Measurements from ENCODE around the gene TRIP6.
A peak's percentile ranks its signal among the peaks of the same experiment; 100 is the strongest.

TRIP6 gene

DNA sequence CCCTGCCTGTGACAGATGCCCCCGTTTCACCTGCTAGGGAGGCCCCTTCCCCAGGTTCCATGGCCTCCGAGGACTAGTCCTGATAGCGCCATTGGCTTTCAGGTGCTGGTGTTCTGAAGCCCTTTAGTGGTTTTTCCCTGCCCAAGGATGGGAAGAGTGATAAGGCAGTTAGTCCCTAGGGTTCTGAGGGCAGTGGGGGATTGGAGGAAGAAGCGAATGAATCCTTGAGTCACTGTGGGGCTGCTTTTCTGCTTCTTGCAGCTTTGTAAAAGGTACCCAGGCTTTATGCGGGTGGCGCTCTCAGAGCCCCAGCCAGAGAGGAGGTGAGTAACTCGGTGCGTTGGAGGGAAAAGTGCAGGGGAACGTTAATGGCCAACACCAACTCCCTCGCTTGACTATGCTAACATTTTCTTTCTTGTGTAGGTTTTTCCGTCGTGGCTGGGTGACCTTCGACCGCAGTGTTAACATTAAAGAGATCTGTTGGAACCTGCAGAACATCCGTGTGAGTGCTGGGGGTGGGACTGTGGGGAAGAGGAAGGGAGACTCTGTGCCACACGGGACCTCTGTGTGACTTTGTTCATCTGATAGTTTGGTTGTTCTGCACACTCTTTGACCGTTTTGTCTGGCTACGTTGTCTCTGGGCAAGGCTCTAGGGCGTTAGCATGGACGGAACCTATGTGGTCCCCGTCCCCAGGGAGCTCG, 18.4 kb downstream of the TRIP6 start:
- TF ChIP-seq, protein P1, sequence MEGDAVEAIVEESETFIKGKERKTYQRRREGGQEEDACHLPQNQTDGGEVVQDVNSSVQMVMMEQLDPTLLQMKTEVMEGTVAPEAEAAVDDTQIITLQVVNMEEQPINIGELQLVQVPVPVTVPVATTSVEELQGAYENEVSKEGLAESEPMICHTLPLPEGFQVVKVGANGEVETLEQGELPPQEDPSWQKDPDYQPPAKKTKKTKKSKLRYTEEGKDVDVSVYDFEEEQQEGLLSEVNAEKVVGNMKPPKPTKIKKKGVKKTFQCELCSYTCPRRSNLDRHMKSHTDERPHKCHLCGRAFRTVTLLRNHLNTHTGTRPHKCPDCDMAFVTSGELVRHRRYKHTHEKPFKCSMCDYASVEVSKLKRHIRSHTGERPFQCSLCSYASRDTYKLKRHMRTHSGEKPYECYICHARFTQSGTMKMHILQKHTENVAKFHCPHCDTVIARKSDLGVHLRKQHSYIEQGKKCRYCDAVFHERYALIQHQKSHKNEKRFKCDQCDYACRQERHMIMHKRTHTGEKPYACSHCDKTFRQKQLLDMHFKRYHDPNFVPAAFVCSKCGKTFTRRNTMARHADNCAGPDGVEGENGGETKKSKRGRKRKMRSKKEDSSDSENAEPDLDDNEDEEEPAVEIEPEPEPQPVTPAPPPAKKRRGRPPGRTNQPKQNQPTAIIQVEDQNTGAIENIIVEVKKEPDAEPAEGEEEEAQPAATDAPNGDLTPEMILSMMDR (IDR thresholded peaks at IDR 0.05; ENCODE audit: low read depth, low read length, missing control alignments) = no peak
- H3K4me3 ChIP-seq (ENCODE audit: low read depth, low read length) = no peak overlapping the region
- in situ Hi-C loops (cut with HindIII; ENCODE audit: low sequenced_read_pairs) = loop anchor here (10.0 kb wide), 3 partner anchors 59 to 199 kb away; partner anchors contain the start of genes MUC3A and TRIM56
- no peak for DNase-seq (ENCODE audit: low read depth)

DNA sequence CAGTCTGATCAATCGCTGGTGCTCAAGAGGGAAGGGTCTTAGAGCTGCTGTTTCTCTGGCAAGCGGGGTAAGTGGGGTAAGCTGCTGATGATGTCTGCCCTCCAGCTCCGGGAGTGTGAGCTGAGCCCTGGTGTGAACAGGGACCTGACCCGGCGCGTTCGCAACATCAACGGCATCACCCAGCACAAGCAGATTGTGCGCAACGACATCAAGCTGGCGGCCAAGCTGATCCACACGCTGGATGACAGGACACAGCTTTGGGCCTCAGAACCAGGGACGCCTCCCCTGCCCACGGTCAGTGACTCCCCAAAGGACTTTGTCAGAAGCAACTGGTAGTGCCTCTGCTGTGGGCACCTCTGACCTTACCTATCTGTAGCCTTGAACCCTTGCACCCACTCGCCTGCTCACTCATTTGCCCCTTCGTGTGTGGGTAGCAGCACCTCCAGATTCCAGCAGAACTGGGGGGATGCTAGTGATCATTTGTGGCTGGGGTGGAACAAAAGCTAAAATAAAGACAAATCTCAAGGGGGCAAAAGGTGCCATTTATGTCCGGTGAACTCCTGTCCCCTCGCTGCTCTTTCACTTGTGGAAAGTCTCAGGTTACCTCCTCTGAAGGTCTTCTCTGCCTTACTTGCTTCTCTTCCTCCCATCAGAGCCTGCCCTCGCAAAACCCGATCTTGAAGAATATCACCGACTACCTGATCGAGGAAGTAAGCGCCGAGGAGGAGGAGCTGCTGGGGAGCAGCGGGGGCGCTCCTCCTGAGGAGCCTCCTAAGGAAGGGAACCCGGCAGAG, 19.2 kb downstream of the TRIP6 start:
- no peak for DNase-seq (ENCODE audit: low read depth)
- no peak overlapping the region for H3K4me3 ChIP-seq (ENCODE audit: low read depth, low read length)
- TF ChIP-seq, protein P1 (IDR thresholded peaks at IDR 0.05; ENCODE audit: low read depth, low read length, missing control alignments) = no peak
- in situ Hi-C loops (cut with HindIII; ENCODE audit: low sequenced_read_pairs) = loop anchor here (10.0 kb wide), 3 partner anchors 58 to 198 kb away; partner anchors contain the start of genes MUC3A and TRIM56

DNA sequence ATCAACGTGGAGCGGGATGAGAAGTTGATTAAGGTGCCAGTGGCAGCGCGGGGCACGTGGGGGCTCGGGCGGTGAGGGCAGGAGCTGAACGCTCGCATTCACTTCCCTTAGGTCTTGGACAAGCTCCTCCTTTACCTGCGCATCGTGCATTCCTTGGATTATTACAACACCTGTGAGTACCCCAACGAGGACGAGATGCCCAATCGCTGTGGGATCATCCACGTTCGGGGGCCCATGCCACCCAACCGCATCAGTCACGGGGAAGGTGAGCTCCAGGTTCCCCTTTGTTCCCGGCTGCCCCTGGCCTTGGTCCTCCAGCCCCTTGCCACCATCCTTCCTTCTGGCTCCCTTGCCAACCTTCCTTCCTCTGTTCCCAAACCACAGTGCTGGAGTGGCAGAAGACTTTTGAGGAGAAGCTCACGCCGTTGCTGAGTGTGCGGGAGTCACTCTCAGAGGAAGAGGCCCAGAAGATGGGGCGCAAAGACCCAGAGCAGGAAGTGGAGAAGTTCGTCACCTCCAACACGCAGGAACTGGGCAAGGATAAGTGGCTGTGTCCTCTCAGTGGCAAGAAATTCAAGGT, 19.8 kb downstream of the TRIP6 start:
- in situ Hi-C loops (cut with HindIII; ENCODE audit: low sequenced_read_pairs) = loop anchor here (10.0 kb wide), 3 partner anchors 58 to 198 kb away; partner anchors contain the start of genes MUC3A and TRIM56
- TF ChIP-seq, protein P1 (IDR thresholded peaks at IDR 0.05; ENCODE audit: low read depth, low read length, missing control alignments) = no peak
- H3K4me3 ChIP-seq (ENCODE audit: low read depth, low read length) = no peak overlapping the region
- no peak for DNase-seq (ENCODE audit: low read depth)

DNA sequence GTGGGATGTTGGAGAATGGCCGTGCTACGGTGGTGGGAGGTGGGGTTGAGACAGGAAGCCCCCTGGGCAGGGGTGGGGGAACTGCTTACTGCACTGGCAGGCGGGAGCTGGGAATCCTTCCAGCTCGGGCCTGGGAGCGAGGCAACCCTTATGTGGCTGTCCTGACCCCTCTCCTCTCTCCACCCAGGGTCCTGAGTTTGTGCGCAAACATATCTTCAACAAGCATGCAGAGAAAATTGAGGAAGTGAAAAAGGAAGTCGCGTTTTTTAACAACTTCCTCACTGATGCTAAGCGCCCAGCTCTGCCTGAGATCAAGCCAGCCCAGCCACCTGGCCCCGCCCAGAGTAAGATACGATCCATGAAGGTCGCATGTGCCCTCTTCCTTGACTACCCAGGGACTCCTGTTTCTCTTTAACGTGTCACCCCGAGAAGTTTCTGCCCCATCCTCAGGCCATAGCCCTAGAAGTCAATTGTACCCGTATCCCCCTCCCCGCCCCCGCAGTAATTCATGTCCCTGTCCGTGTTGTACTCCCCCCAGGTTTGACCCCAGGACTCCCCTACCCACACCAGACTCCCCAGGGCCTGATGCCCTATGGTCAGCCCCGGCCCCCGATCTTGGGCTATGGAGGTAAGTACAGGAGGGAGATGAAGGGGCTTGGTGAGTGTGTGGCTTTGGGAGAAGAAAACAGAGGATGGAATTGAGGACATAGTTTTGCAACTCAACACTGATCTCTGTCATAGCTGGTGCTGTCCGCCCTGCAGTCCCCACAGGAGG, 20.5 kb downstream of the TRIP6 start:
- TF ChIP-seq, protein P1 (IDR thresholded peaks at IDR 0.05; ENCODE audit: low read depth, low read length, missing control alignments) = no peak
- in situ Hi-C loops (cut with HindIII; ENCODE audit: low sequenced_read_pairs) = loop anchor here (10.0 kb wide), 3 partner anchors 57 to 197 kb away; partner anchors contain the start of genes MUC3A and TRIM56
- no peak for DNase-seq (ENCODE audit: low read depth)

DNA sequence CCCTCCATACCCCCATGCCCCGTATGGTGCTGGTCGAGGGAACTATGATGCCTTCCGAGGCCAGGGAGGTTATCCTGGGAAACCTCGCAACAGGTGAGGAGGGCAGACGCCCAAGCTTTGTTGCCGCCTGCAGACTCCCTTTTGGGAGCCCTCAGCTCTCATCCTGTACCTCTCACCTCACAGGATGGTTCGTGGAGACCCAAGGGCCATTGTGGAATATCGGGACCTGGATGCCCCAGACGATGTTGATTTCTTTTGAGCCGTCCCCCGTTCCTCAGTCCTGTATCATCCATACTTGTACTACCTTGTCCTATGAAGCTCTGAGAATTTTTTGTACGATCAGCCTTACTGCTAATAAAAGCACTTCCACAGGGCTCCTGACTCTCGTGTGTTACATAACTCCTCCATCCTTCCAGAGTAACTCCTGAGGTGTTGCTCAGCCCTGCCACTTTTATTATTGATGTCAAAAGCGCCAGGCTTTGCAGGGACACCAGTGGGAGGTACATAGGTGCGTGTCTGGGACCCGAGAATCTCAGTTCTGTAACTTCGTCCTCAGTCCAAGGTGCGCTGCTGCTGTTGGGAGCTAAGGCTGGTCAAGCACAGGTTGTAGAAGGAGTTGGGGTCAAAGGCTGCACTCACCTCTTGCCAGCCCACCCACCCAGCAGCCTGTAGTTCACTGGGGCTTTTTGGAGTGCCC, 21.3 kb downstream of the TRIP6 start:
- TF ChIP-seq, protein P1 (IDR thresholded peaks at IDR 0.05; ENCODE audit: low read depth, low read length, missing control alignments) = no peak
- no peak for DNase-seq (ENCODE audit: low read depth)
- H3K4me3 ChIP-seq (ENCODE audit: low read depth, low read length) = peak overlapping the region; percentile 56
- in situ Hi-C loops (cut with HindIII; ENCODE audit: low sequenced_read_pairs) = loop anchor here (10.0 kb wide), 3 partner anchors 56 to 196 kb away; partner anchors contain the start of genes MUC3A and TRIM56

More for the DNA sequence above, 20.5 kb downstream of the TRIP6 start:
- no peak overlapping the region for H3K4me3 ChIP-seq (ENCODE audit: low read depth, low read length)

Data from astrocyte of the cerebellum (primary cell).